ENCODE measurements around the gene TTI1.

TTI1 gene

DNA sequence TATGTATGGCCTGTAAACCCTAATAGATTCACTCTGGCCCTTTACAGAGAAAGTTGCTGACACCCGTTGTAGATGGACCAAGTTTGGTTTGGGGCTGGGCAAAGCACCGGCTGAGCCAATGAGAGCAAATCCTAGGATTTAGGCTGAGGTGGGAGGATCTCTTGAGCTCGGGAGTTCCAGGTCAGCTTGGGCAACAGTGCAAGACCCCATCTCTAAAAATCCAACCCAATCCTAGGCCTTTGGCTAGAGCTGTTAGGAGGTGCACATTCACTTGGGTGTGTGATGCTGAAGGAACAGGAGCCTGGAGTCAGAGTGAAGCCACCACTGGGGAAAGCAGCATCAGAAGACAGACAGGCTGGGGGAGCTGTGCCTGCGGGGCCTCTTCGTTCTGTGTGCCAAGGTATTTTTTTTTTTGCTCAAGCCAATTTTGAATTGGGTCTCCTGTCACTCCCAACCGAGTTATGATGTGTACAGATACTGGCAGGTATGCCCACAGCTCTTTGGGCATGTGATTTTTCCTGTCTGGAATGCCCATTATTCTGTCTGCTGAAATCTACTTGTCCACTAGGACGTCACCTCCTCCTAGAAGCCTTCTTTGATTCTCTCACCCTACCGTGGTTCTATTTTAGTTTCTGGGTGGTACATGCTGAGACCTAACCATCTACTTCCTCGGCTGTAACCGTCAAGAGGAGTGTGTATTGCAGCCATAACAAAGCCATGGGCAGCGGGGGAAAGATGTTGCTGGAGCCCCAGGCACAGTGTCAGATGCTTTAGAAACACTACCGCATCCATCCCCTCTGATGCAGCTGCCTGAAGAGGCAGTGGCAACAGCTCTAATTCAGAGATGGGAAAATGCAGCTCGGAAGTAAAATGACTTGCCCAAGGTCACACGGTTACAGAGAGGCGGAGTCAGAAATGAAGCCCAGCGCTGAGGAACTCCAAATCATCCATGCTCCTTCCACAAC is 54.0 kb downstream of the TTI1 start:
- no peak for DNase-seq (ENCODE audit: extremely low read depth, low read depth)
- TF ChIP-seq, protein P1, sequence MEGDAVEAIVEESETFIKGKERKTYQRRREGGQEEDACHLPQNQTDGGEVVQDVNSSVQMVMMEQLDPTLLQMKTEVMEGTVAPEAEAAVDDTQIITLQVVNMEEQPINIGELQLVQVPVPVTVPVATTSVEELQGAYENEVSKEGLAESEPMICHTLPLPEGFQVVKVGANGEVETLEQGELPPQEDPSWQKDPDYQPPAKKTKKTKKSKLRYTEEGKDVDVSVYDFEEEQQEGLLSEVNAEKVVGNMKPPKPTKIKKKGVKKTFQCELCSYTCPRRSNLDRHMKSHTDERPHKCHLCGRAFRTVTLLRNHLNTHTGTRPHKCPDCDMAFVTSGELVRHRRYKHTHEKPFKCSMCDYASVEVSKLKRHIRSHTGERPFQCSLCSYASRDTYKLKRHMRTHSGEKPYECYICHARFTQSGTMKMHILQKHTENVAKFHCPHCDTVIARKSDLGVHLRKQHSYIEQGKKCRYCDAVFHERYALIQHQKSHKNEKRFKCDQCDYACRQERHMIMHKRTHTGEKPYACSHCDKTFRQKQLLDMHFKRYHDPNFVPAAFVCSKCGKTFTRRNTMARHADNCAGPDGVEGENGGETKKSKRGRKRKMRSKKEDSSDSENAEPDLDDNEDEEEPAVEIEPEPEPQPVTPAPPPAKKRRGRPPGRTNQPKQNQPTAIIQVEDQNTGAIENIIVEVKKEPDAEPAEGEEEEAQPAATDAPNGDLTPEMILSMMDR (IDR thresholded peaks at IDR 0.05; ENCODE audit: low read depth, low read length, missing control alignments): no peak
- no peak overlapping the region for H3K4me3 ChIP-seq (replicated peaks; ENCODE audit: low read depth, low read length)

DNA sequence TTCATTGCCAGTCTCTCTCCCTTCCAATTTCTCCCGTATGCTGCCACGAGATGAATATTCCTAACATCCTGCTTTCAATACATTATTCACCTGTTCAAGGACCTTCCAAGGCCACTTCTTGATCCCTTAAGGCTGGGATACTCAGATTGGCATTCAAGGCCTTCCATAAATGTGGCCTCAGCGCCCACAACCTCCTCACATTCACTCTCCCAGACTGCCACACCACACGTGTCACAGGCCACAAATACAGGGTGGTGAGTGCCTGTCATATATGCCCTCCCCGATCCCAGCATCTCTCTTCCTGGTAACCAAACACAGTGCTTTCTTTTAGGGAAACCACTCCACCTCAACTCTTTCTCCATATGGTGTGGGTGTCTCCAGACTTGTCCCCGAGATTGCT is 55.5 kb downstream of the TTI1 start:
- DNase-seq (ENCODE audit: extremely low read depth, low read depth): no peak
- TF ChIP-seq, protein P1 (IDR thresholded peaks at IDR 0.05; ENCODE audit: low read depth, low read length, missing control alignments): no peak
- no peak overlapping the region for H3K4me3 ChIP-seq (replicated peaks; ENCODE audit: low read depth, low read length)

DNA sequence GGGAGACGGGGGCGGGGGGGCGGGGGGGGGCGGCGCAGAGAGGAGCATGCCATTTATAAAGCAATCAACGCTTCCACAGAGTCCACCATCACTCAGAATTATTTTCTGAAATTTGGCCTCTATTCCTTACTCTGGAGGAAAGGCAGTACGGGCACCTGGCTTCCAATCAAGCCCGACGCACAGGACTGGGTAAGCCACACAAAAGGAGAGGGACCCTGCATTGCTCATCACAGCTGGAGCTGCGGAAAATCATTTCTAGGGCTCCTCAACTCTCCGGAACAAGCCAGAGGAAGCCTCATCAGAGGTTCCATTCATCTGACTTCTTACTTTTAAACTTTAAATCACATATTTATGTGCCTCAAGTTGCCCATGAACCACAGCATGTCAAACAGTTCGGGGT is 55.9 kb downstream of the TTI1 start:
- H3K4me3 ChIP-seq (replicated peaks; ENCODE audit: low read depth, low read length): no peak overlapping the region
- DNase-seq (ENCODE audit: extremely low read depth, low read depth): no peak
- TF ChIP-seq, protein P1 (IDR thresholded peaks at IDR 0.05; ENCODE audit: low read depth, low read length, missing control alignments): no peak

DNA sequence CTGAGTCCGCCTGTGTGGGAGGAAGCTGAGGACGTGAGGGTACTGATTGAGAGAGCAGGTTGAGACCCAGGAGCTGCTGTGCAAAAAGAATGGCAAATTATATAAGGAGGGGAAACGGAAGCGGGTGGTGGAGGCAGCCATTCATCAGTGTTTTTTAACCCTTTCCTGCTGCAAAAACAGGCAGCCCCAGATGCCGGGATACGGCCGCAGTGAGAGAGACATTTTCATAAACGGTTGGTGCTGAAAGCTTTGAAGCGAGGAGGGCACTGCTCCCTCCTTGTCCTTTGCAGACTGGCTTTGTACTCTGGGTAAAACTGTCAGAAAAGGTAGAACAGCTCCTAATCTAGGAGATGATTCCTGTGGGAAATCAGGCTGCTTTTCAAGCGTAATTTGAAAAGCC is 56.4 kb downstream of the TTI1 start:
- no peak for DNase-seq (ENCODE audit: extremely low read depth, low read depth)
- TF ChIP-seq, protein P1 (IDR thresholded peaks at IDR 0.05; ENCODE audit: low read depth, low read length, missing control alignments): no peak
- no peak overlapping the region for H3K4me3 ChIP-seq (replicated peaks; ENCODE audit: low read depth, low read length)

DNA sequence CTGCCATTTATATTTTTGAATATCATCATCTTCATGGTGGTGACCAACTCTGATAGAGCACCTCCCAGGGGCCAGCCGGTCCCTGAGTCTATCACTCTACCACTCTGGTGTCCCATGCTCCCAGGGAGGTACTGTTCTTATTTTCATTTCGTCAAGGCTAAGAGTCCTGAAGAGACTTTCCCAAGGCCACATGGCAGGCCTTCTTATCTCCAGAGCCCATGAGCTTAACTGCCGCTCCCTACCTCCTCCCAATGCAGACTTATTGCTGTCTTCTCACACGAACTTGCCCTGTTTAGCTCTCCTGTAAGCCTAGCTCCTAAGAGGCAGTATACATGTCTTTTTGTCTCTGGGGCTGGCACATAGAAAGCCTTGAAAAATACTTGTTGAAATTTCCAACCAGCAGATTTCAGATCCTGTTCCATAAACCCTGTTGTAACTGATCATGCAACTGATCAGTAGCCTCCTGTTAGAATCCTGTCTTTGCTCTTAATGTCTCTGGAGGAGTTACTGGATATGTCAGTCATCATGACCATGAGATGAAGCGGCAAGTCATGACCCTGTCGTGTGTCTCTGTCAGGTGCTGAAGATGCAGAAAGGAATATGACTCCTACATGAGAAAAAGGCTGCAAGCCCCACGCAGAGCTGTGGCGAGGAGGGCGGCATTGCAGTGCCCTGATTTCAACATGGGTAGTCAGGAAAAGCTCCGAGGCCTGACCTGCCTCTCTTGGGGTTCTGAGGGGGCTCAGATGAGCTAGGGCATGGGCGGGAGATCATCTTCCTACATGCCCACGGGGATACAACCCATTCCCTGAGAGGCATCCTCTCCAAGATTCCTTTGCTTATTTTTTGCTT is 60.0 kb downstream of the TTI1 start:
- DNase-seq (ENCODE audit: extremely low read depth, low read depth): no peak
- TF ChIP-seq, protein P1 (IDR thresholded peaks at IDR 0.05; ENCODE audit: low read depth, low read length, missing control alignments): no peak
- H3K4me3 ChIP-seq (replicated peaks; ENCODE audit: low read depth, low read length): no peak overlapping the region

DNA sequence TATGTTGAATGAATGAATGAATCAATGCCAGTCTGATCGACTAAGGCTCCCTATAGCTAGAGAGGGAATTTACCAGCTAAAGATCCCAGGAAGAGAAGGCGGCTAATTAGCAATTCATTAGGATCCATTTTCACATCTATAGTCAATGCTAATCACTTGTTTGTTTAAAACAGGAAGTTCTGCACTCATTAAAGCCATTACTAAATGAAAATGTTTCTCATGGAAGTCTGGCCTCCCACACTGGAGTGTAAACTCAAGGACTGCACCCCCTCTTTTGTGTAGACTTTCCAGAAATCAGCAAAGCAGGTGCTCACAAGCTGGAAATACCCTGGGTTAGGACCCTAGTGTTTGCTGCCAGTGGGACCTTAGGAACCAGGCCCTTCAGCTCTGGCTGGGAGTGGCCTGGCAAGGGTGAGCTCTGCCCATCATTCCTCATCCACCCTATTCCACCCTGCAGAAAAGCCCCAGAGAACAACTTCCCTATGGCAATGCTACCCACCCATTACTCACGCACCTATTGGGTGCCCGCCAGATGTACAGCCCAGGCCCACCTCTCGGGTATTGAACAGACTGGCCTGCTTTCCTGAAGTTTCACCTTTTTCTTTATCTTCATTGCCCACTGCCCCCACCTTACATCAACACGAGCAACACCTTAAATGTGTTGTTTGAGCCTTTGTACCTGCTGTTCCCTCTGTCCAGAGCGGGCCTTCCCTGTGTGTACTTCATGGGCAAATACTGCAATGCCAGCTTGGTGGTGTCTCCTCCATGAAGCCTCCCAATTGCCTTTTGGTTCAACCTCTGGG is 60.8 kb downstream of the TTI1 start:
- H3K4me3 ChIP-seq (replicated peaks; ENCODE audit: low read depth, low read length): no peak overlapping the region
- TF ChIP-seq, protein P1 (IDR thresholded peaks at IDR 0.05; ENCODE audit: low read depth, low read length, missing control alignments): no peak
- DNase-seq (ENCODE audit: extremely low read depth, low read depth): no peak
